Bronchial epithelial cell (primary cell): ENCODE data around the gene PHOX2A. TPM values are rescaled to one million over a fixed set of nuclear protein-coding genes. Genes with fewer than 3 reads are reported as not detected.

Experiments
- DNase-seq: peaks from one replicate; pipeline ENCODE4 v3.0.0-alpha.2; 2010; ENCODE audit warnings: low read depth
- FAIRE-seq: peaks from 2 replicates; lab custom pipeline; 2011; peaks lifted over from hg19 to GRCh38; lab: Jason Lieb, UNC
- H3K27me3 ChIP-seq: 2 replicates; pipeline ENCODE4 v1.5.1; 2011; ENCODE audit warnings: low read length; ENCODE audit not compliant: control insufficient read depth, insufficient read depth
- H3K36me3 ChIP-seq: 2 replicates; pipeline ENCODE4 v1.5.1; 2011; ENCODE audit warnings: low read length; ENCODE audit not compliant: control insufficient read depth, insufficient read depth
- H3K4me3 ChIP-seq: 2 replicates; pipeline ENCODE4 v1.5.1; 2011; ENCODE audit warnings: mild to moderate bottlenecking, low read depth, low read length, control low read depth
- CTCF ChIP-seq: IDR thresholded peaks from 2 replicates; pipeline ENCODE4 v1.5.1; 2011; ENCODE audit warnings: mild to moderate bottlenecking, moderate library complexity, low read length, control low read depth, inconsistent platforms; ENCODE audit not compliant: insufficient read depth, severe bottlenecking
- total RNA-seq: library from RNA; depleted of rRNA; stranded (reverse); fragments of >200 nt; gene quantifications from 2 replicates; pipeline ENCODE4 v1.2.1, GENCODE V29; 2014

The PHOX2A gene
- total RNA-seq, 1 donor from 2014 or later = not detected

GRCh38 chr11:72224564-72225410 lies 19.2 kb downstream of the PHOX2A start, which contains the start of gene INPPL1:
Gene INPPL1 (plus strand): TSS chr11:72224767. CDS start chr11:72224985, 218 bp downstream.
- FAIRE-seq (no peak), DNase-seq (no peak)
- Histone ChIP-seq H3K4me3 (peak within 1 kb of the TSS; percentile 66), H3K36me3 (peaks cover 23% of the 10 kb centered on the region), H3K27me3 (no peaks in the 10 kb centered on the region)
- TF ChIP-seq CTCF = no peak

GRCh38 chr11:72223615-72224563 lies 20.1 kb downstream of the PHOX2A start:
- no peak for FAIRE-seq
- H3K27me3 ChIP-seq = no peaks in the 10 kb centered on the region
- TF ChIP-seq CTCF = no peak
- H3K36me3 ChIP-seq = peaks cover 14% of the 10 kb centered on the region
- H3K4me3 ChIP-seq = peak overlapping the region; percentile 66
- no peak for DNase-seq

GRCh38 chr11:72222907-72223614 lies 20.9 kb downstream of the PHOX2A start:
- peak; percentile 42 for TF ChIP-seq CTCF

GRCh38 chr11:72222106-72222891 lies 21.7 kb downstream of the PHOX2A start:
- no peak for TF ChIP-seq CTCF
- FAIRE-seq = no peak
- H3K27me3 ChIP-seq = no peaks in the 10 kb centered on the region
- peak overlapping the region; percentile 66 for H3K4me3 ChIP-seq
- H3K36me3 ChIP-seq = peaks cover 2% of the 10 kb centered on the region
- DNase-seq = no peak

More at GRCh38 chr11:72222907-72223614, 20.9 kb downstream of the PHOX2A start:
- Histone ChIP-seq H3K4me3 (peak overlapping the region; percentile 66), H3K36me3 (peaks cover 7% of the 10 kb centered on the region), H3K27me3 (no peaks in the 10 kb centered on the region)
- FAIRE-seq (no peak), DNase-seq (peak; percentile 75)
